Smooth muscle cell (in vitro differentiated cells): ENCODE measurements around the gene GPX1. TPM values are rescaled to one million over a fixed set of nuclear protein-coding genes. Genes with fewer than 3 reads are reported as not detected.
"Not testable (repeated sequence)": the region's sequence is repeated elsewhere in the genome, so short reads cannot be mapped to it uniquely, and the experiment has no call there.

ENCODE experiments used
- DNase-seq: peaks from one replicate; lab custom pipeline; 2025; ENCODE audit not compliant: unreplicated experiment; lab: John Stamatoyannopoulos, UW
- H2AFZ ChIP-seq: fragments of 200-600 bp; sonication (generic); 2 replicates; pipeline ENCODE4 v1.6.0; 2016; ENCODE audit warnings: antibody characterized with exemption, low read depth, mild to moderate bottlenecking
- H3F3A ChIP-seq: fragments of 200-600 bp; sonication (generic); 2 replicates; pipeline ENCODE4 v1.6.0; 2017; ENCODE audit warnings: antibody characterized with exemption, low read depth
- H3K27ac ChIP-seq: fragments of 200-600 bp; sonication (generic); 2 replicates; pipeline ENCODE4 v1.5.1; 2016; ENCODE audit warnings: low read depth, mild to moderate bottlenecking
- H3K27me3 ChIP-seq: fragments of 200-600 bp; sonication (generic); 2 replicates; pipeline ENCODE4 v1.6.1; 2016; ENCODE audit warnings: low read depth, mild to moderate bottlenecking
- H3K36me3 ChIP-seq: fragments of 200-600 bp; sonication (generic); 2 replicates; pipeline ENCODE4 v1.5.1; 2016; ENCODE audit warnings: low read depth
- H3K4me1 ChIP-seq: fragments of 200-600 bp; sonication (generic); 2 replicates; pipeline ENCODE4 v1.5.1; 2016; ENCODE audit warnings: low read depth
- H3K4me2 ChIP-seq: fragments of 200-600 bp; sonication (generic); 2 replicates; pipeline ENCODE4 v1.6.0; 2016; ENCODE audit warnings: mild to moderate bottlenecking
- H3K4me3 ChIP-seq: fragments of 200-600 bp; sonication (generic); 2 replicates; pipeline ENCODE4 v1.5.1; 2016; ENCODE audit warnings: mild to moderate bottlenecking
- H3K79me2 ChIP-seq: fragments of 200-600 bp; sonication (generic); 2 replicates; pipeline ENCODE4 v1.6.0; 2016; ENCODE audit warnings: low read depth, mild to moderate bottlenecking
- H3K9ac ChIP-seq: fragments of 200-600 bp; sonication (generic); 2 replicates; pipeline ENCODE4 v1.6.0; 2016; ENCODE audit warnings: low read depth
- H3K9me3 ChIP-seq: fragments of 200-600 bp; sonication (generic); replicated peaks from 2 replicates; pipeline ENCODE4 v1.5.1; 2016; ENCODE audit warnings: low read depth
- H4K20me1 ChIP-seq: fragments of 200-600 bp; sonication (generic); 2 replicates; pipeline ENCODE4 v1.6.0; 2016; ENCODE audit warnings: low read depth
- WGBS: methylation state at CpG from one replicate; pipeline ENCODE4 v1.1.7; 2016; ENCODE audit warnings: low lambda C conversion rate; 5-methylcytosine and 5-hydroxymethylcytosine counted together
- polyA plus RNA-seq: library from polyadenylated mRNA; unstranded; fragments of >200 nt; fragmentation: Nextera tagmentation; extraction: Ambion mirVana; gene quantifications from 2 replicates; pipeline ENCODE4 v1.2.1, GENCODE V29; 2016
- total RNA-seq: library from RNA; depleted of rRNA; stranded (reverse); fragments of >200 nt; gene quantifications from 2 replicates; pipeline ENCODE4 v1.2.3, GENCODE V29; 2014
- TF ChIP-seq, protein P1 (sequence below): fragments of 200-600 bp; sonication (generic); IDR thresholded peaks from 2 replicates; pipeline ENCODE4 v1.5.1; 2017; ENCODE audit warnings: borderline replicate concordance, mild to moderate bottlenecking, antibody characterized with exemption; ENCODE audit not compliant: insufficient read depth, poor library complexity, severe bottlenecking

Gene GPX1
- total and polyA plus RNA-seq, 2 experiments from 2014 or later, result 173 to 247 TPM

DNA sequence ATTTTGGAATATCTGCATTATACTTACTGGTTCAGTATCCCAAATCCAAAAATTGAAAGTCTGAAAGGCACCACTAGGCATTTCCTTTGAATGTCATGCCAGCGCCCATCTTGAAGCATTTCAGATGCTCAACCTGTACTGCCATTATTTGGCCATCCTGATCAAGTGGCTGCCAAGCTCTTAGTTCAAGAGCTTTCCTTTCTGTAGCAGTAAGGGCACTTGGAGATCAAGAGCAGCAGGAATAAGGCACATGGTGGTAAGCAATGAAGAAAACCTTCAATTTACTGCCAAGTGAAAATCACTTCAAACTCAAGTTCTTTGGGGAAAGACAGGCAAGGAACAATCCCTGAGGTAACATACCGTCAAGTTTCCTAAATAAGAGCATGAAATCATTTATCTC, 43.6 kb upstream of the GPX1 start:
- 95% methylated on average over 2 of the region's 2 CpGs for WGBS
- peaks cover 100% of the 10 kb centered on the region for H4K20me1 ChIP-seq

DNA sequence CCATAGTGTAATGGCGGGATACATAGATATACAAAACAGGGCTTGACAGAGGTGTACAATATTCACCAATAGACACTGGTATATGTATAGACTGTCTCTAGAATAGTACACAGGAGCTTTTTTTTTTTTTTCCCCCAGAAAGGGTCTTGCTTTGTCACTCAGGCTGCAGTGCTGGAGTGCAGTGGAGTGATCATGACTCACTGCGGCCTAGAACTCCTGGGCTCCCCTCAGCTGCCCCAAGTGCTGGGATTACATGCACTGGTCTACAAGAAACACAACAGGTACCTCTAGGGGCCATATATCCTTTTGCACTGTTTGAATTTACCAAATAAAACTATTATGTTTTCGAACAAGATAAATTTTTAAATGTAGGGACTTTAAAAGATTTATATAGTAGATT, 41.3 kb upstream of the GPX1 start:
- Histone ChIP-seq H3K79me2 (peaks cover 99% of the 10 kb centered on the region), H4K20me1 (peaks cover 100% of the 10 kb centered on the region), H3K4me3 (no peak overlapping the region), H3K27me3 (no peaks in the 10 kb centered on the region), H2AFZ (no peak overlapping the region), H3K27ac (no peak overlapping the region), H3K4me2 (no peak overlapping the region), H3K9me3 (no peaks in the 10 kb centered on the region), H3K36me3 (no peaks in the 10 kb centered on the region), H3F3A (no peaks in the 10 kb centered on the region), H3K9ac (no peak overlapping the region), H3K4me1 (no peaks in the 10 kb centered on the region)
- DNase-seq, result no peak
- WGBS, result 87% methylated on average over 3 of the region's 3 CpGs
- TF ChIP-seq, protein P1, sequence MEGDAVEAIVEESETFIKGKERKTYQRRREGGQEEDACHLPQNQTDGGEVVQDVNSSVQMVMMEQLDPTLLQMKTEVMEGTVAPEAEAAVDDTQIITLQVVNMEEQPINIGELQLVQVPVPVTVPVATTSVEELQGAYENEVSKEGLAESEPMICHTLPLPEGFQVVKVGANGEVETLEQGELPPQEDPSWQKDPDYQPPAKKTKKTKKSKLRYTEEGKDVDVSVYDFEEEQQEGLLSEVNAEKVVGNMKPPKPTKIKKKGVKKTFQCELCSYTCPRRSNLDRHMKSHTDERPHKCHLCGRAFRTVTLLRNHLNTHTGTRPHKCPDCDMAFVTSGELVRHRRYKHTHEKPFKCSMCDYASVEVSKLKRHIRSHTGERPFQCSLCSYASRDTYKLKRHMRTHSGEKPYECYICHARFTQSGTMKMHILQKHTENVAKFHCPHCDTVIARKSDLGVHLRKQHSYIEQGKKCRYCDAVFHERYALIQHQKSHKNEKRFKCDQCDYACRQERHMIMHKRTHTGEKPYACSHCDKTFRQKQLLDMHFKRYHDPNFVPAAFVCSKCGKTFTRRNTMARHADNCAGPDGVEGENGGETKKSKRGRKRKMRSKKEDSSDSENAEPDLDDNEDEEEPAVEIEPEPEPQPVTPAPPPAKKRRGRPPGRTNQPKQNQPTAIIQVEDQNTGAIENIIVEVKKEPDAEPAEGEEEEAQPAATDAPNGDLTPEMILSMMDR, result no peak

More for the DNA sequence above, 43.6 kb upstream of the GPX1 start:
- no peak overlapping the region for H3K4me2 ChIP-seq
- no peaks in the 10 kb centered on the region for H3K36me3 ChIP-seq
- H3K4me3 ChIP-seq, result no peak overlapping the region
- H3K27ac ChIP-seq, result no peak overlapping the region
- H3K79me2 ChIP-seq, result peaks cover 99% of the 10 kb centered on the region
- TF ChIP-seq, protein P1, result no peak
- peaks cover 5% of the 10 kb centered on the region for H3F3A ChIP-seq
- no peak overlapping the region for H2AFZ ChIP-seq
- DNase-seq, result no peak
- H3K27me3 ChIP-seq, result no peaks in the 10 kb centered on the region
- no peak overlapping the region for H3K9ac ChIP-seq
- no peaks in the 10 kb centered on the region for H3K4me1 ChIP-seq
- H3K9me3 ChIP-seq, result no peaks in the 10 kb centered on the region

DNA sequence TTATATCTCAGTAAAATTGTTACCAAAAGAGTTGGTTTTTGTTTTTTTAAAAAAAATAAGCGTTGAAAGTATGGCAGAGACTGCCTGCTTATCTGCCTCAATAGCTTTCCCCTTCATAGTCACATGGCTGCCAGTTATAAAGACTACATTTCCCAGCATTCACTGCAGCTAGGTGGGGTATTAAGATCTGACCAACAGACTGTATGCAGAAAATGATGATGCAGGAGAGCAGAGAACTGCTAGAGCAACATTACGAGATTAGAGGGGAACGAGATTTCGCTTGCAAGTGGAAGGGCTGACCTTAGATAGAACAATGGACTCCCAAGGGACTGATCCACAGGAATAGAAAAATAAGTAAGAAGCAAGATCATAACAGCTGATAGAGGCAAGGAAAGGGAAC, 39.3 kb upstream of the GPX1 start:
- no peak overlapping the region for H3K27ac ChIP-seq
- 89% methylated on average over 4 of the region's 4 CpGs for WGBS

DNA sequence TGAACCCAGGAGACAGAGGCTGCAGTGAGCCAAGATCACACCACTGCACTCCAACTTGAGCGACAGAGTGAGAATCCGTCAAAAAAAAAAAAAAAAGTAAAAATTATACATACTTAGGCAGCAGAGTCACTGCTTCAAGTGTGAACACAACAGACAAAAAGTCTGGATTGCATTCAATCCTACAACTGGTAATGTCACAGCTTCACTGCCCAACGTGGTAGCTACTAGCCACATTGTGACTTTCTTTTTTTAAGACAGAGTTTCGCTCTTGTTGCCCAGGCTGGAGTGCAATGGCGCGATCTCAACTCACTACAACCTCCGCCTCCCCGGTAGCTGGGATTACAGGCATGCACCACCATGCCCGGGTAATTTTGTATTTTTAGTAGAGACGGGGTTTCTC, 33.2 kb upstream of the GPX1 start:
- not testable (repeated sequence) for H3K9me3 ChIP-seq, H3F3A ChIP-seq, H3K4me2 ChIP-seq, H3K9ac ChIP-seq, DNase-seq, H2AFZ ChIP-seq, H3K27ac ChIP-seq, H3K4me3 ChIP-seq, H3K27me3 ChIP-seq, H3K36me3 ChIP-seq, H3K4me1 ChIP-seq
- WGBS, result 88% methylated on average over 10 of the region's 10 CpGs
- Histone ChIP-seq H3K79me2 (peaks cover 98% of the 10 kb centered on the region), H4K20me1 (peaks cover 100% of the 10 kb centered on the region)

More for the DNA sequence above, 39.3 kb upstream of the GPX1 start:
- no peak for DNase-seq
- no peak overlapping the region for H3K4me3 ChIP-seq
- no peaks in the 10 kb centered on the region for H3K36me3 ChIP-seq
- no peak overlapping the region for H3K4me2 ChIP-seq
- H3F3A ChIP-seq, result no peaks in the 10 kb centered on the region
- TF ChIP-seq, protein P1, result no peak
- H3K27me3 ChIP-seq, result no peaks in the 10 kb centered on the region
- no peaks in the 10 kb centered on the region for H3K9me3 ChIP-seq
- H3K79me2 ChIP-seq, result peaks cover 98% of the 10 kb centered on the region
- no peak overlapping the region for H2AFZ ChIP-seq
- no peaks in the 10 kb centered on the region for H3K4me1 ChIP-seq
- peaks cover 100% of the 10 kb centered on the region for H4K20me1 ChIP-seq
- no peak overlapping the region for H3K9ac ChIP-seq
